HG03460 (cell line): ENCODE measurements around the gene CRYL1.

ENCODE experiments used
- ATAC-seq: cut with Tn5 transposase; IDR thresholded peaks from one replicate; pipeline ENCODE4 v1.9.1; 2021; ENCODE audit not compliant: unreplicated experiment

Gene CRYL1

DNA sequence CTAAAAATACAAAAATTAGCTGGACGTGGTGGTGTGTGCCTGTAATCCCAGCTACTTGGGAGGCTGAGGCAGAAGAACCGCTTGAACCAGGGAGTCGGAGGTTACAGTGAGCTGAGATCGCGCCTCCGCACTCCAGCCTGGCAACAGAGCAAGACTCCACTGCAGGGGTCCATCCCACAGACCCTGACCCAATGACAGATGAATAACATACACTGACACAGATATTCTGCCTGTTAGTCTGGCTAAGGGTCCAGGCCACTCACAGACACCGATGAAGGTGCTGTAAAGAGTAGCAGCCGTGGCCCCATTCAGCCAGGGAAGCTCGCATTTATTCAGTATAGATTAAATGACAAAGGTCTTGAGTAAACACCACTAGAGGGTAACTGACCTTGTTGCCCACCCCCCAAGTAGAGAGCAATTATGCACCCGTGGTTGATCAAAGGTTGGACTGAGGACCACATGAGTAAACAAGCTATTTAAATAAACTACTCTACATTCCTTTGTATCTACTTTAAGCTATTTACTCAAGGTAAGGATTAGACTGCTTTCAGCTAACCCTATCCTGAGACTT, 8.5 kb upstream of the CRYL1 start:
- no peak for ATAC-seq

DNA sequence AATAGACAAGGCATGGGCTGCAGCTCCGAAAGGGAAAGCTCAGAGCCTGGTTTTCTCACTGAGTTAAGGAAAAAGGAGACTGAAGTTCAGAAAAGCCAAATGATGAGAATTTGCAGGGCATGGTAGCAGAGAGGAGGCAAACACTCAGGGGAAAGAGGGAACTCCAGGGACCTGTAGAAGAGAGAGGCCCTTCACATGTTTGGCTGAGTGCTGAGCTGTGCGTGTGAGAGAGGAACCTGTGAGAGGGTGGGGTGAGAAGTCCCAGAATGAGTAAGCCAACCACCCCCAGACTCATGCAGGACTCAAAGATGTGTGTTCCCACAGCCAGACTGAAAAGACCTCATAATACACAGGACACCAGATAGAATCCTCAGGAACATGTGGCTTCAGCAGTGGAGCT, 2.8 kb upstream of the CRYL1 start:
- no peak for ATAC-seq

GRCh38 chr13:20526664-20527063, 1.0 kb upstream of the CRYL1 start:
- no peak for ATAC-seq

GRCh38 chr13:20525144-20525600, 485 bp downstream of the CRYL1 start:
- ATAC-seq = peak; percentile 10

DNA sequence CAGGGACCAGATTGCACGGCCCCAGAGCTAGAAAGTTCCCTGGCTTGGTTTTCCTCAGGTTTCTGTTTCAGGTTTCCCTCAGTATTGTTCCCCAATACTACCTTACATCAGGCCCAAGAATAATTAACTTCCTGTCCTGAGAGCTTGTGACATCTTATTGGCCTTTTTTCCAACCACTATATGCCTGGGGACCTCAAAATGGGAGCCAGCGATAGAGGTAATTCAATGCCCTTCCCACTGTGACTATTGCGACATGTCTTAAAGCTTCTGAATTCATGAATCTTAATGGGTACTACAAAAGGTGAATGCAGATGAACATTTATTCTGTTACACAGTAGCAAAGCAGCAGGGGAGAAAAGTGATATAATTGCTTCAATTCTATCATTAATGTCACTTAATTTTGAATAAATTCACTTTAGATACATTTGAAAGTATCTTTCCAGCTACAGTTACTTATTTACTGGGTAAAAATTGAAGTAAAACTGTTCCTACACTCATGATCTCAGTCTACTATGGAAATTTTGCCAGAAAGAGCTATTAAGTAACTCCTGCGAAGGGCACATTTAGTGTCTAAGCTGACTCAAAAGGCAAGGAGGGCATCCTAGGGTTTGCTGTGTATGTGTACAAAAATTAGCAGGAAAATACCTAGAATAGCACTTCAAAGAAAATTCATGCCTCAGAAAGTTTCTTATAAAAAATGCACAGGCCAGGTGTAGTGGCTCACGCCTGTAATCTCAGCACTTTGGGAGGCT, 4.1 kb downstream of the CRYL1 start:
- no peak for ATAC-seq

GRCh38 chr13:20519875-20520274, 5.8 kb downstream of the CRYL1 start:
- ATAC-seq = no peak

- ATAC-seq = no peak
Measured at GRCh38 chr13:20518660-20519100, 7.0 kb downstream of the CRYL1 start.

- no peak for ATAC-seq
Measured at GRCh38 chr13:20514866-20515265, 10.8 kb downstream of the CRYL1 start.

DNA sequence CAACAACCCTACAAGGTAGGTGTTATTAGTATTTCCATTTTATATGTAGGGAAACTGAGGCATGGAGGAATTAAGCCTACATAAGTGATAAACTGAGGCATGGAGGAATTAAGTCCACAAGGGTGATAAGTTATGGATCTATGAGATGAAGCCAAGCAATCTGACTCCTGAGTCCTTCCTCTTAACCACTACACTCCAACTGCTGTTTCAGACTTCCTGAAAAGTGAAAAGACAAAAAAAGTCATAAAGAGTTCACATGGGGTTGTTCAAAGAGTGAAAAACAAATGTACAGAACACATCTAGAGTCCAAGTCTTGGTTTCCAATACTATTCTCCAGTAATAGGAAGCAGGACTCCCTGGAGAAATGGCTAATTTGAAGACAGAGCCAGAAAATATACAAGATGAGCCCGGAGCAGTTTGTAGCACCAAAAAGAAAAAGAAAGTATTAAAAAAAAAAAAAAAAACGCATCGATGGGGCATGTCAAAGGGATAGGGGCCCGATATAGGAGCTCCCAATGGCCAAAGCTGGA, 12.1 kb downstream of the CRYL1 start:
- no peak for ATAC-seq

DNA sequence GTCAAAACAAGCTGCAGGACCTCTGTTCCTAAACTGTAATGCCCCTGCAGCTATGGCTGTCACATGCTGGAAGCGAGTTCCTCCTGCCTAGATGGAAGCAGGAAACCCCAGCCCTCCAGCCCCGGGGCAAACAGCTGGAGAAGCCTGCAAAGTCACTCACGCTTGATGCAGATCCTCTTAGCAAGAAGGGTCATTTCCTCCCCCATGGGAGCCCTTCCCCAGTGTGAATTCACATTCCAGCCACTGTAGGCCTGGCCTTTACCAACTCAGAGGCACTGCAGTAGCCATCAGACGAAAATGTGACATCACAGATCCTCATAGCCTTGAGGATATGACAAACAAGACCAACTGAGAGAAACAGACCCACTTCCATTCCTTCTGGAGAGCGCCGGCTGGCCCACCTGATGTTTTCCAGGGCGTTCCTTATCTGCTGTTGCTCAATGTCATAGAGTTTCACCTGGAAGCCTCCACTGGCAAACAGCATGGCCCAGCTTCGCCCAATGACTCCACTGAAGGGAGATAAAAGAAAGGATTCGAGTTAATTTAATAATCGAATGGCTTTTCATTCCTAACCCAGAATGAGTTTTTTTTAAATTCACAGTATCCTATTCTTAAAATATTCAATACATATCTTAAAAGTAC, 13.5 kb downstream of the CRYL1 start:
- ATAC-seq = no peak

DNA sequence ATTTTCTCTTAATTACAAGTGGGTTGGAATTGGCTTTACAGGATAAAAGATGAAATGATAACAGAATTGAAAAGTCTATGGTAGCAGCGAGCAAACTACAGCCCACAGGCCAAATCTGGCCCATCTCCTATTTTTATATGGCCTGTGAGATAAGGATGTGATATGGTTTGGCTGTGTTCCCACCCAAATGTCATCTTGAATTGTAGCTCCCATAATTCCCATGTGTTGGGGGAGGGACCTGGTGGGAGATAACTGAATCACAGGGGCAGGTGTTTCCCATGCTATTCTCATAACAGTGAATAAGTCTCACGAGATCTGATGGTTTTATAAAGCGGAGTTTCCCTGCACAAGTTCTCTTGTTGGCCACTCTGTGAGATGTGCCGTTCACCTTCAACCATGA, 19.0 kb downstream of the CRYL1 start:
- ATAC-seq = no peak

GRCh38 chr13:20505405-20506366, 20.0 kb downstream of the CRYL1 start:
- no peak for ATAC-seq

- no peak for ATAC-seq
Measured at GRCh38 chr13:20503088-20504083, 22.3 kb downstream of the CRYL1 start.

GRCh38 chr13:20501592-20501991, 24.1 kb downstream of the CRYL1 start:
- ATAC-seq = no peak

GRCh38 chr13:20501120-20501519, 24.5 kb downstream of the CRYL1 start:
- ATAC-seq = no peak

GRCh38 chr13:20499986-20500385, 25.7 kb downstream of the CRYL1 start:
- ATAC-seq = no peak

- ATAC-seq = no peak
Measured at GRCh38 chr13:20498659-20499058, 27.0 kb downstream of the CRYL1 start.

- ATAC-seq = no peak
Measured at GRCh38 chr13:20498129-20498528, 27.5 kb downstream of the CRYL1 start.

- no peak for ATAC-seq
Measured at GRCh38 chr13:20497006-20497775, 28.5 kb downstream of the CRYL1 start.
